BE2C (cell line): ENCODE measurements around the gene LTO1.

Source experiments
- DNase-seq: peaks from one replicate; pipeline ENCODE4 v3.0.0-alpha.2; 2020
- H3K27me3 ChIP-seq: fragments of 250-450 bp; sonication (Bioruptor Pico); 2 replicates; pipeline ENCODE4 v1.5.1; 2020; ENCODE audit warnings: mild to moderate bottlenecking
- H3K36me3 ChIP-seq: fragments of 250-450 bp; sonication (Bioruptor Pico); 2 replicates; pipeline ENCODE4 v1.5.1; 2020; ENCODE audit warnings: mild to moderate bottlenecking
- H3K4me1 ChIP-seq: fragments of 250-450 bp; sonication (Bioruptor Pico); 2 replicates; pipeline ENCODE4 v1.5.1; 2020
- H3K4me3 ChIP-seq: 2 replicates; pipeline ENCODE4 v1.5.1; 2011; ENCODE audit warnings: low read depth, low read length
- H3K9me3 ChIP-seq: fragments of 250-450 bp; sonication (Bioruptor Pico); 2 replicates; pipeline ENCODE4 v1.5.1; 2020
- CTCF ChIP-seq: IDR thresholded peaks from 2 replicates; pipeline ENCODE4 v1.5.1; 2012; ENCODE audit warnings: mild to moderate bottlenecking, low read depth, low read length

LTO1 gene

GRCh38 chr11:69677749-69678148, 2.6 kb upstream of the LTO1 start:
- DNase-seq, result no peak
- TF ChIP-seq CTCF, result no peak
- Histone ChIP-seq H3K27me3 (no peaks in the 10 kb centered on the region), H3K36me3 (no peaks in the 10 kb centered on the region), H3K4me3 (no peak overlapping the region), H3K4me1 (no peaks in the 10 kb centered on the region), H3K9me3 (no peaks in the 10 kb centered on the region)

- peak overlapping the region; percentile 94 for H3K4me3 ChIP-seq
- peak; percentile 62 for DNase-seq
- peaks cover 16% of the 10 kb centered on the region for H3K36me3 ChIP-seq
- H3K9me3 ChIP-seq, result no peaks in the 10 kb centered on the region
- peaks cover 5% of the 10 kb centered on the region for H3K4me1 ChIP-seq
- TF ChIP-seq CTCF, result no peak
- no peaks in the 10 kb centered on the region for H3K27me3 ChIP-seq
Measured at GRCh38 chr11:69674267-69674885, 777 bp downstream of the LTO1 start.

- peaks cover 5% of the 10 kb centered on the region for H3K4me1 ChIP-seq
- H3K36me3 ChIP-seq, result peaks cover 29% of the 10 kb centered on the region
- no peak overlapping the region for H3K4me3 ChIP-seq
- TF ChIP-seq CTCF, result no peak
- DNase-seq, result no peak
- H3K9me3 ChIP-seq, result no peaks in the 10 kb centered on the region
- no peaks in the 10 kb centered on the region for H3K27me3 ChIP-seq
Measured at GRCh38 chr11:69671734-69672465, 3.3 kb downstream of the LTO1 start.

- Histone ChIP-seq H3K4me1 (peaks cover 5% of the 10 kb centered on the region), H3K4me3 (no peak overlapping the region), H3K27me3 (no peaks in the 10 kb centered on the region), H3K9me3 (no peaks in the 10 kb centered on the region), H3K36me3 (peaks cover 38% of the 10 kb centered on the region)
- DNase-seq, result peak; percentile 90
- peak; percentile 99 for TF ChIP-seq CTCF
Measured at GRCh38 chr11:69670158-69670845, 4.9 kb downstream of the LTO1 start.

- TF ChIP-seq CTCF, result no peak
- H3K27me3 ChIP-seq, result no peaks in the 10 kb centered on the region
- no peak overlapping the region for H3K4me3 ChIP-seq
- peaks cover 41% of the 10 kb centered on the region for H3K36me3 ChIP-seq
- H3K9me3 ChIP-seq, result no peaks in the 10 kb centered on the region
- H3K4me1 ChIP-seq, result peaks cover 5% of the 10 kb centered on the region
- DNase-seq, result no peak
Measured at GRCh38 chr11:69669486-69669885, 5.7 kb downstream of the LTO1 start.
